ENCODE results near the gene DEDD2. TPM values are rescaled to one million over a fixed set of nuclear protein-coding genes. Genes with fewer than 3 reads are reported as not detected.

The DEDD2 gene
- total and polyA plus RNA-seq, 10 of the 15 experiments (the other 5 are each of a cell fraction or from before 2014, with no cell fraction given), result 2.5 to 24.7 (median 17.6) TPM

DNA sequence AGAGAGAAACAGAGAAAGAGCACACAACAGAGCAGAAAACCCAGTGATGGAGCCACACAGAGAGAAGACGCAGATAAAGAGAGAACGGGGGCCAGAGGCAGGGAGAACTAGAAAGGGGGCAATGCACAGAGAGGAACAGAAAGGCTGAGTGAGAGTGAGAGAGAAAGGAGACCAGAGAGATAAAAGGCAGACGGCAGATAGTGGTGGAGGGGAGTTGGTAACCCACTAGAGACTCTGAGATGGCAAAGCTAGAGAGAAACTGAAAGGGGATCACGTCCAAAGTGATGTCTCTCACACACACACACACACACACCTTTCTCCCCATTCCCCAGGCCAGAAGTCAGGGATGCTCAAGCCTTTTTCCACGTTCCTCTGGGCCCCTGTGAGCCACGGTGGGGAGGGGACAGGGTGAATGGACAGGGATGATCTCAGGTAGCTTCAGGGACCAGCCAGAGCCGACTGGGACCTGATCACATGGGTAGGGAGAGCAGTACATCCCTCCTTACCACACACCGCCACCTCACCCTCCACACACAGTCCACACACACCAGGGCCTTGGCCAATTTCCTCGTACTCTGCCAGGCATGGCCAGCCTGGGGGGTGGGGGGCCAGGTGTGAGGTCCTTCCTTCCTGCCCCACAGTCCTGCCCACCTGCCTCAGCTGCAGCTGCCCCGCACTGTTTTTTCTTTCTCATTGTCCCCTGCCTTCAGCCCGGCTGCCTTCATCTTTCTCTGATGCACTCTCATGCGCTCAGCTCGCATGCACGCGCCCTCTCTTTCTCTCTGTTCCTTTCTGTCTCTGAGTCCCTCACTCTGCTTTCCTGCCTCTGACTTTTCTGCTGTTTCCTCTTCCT is 62.8 kb downstream of the DEDD2 start:
- CTCF ChIA-PET, result no interaction called here
- intact Hi-C loops (cut with micrococcal nuclease; ENCODE audit: unreplicated experiment) (no loop called here), in situ Hi-C loops (cut with MboI) (no loop called here)
- POLR2A ChIA-PET, result no interaction called here
- WGBS (ENCODE audit: insufficient coverage, insufficient replicate concordance, low lambda C conversion rate, missing lambda C conversion rate), result 1% methylated on average over 13 of the region's 15 CpGs
- Histone ChIP-seq H3K79me2 (ENCODE audit: control insufficient read depth, insufficient read depth, low read length) (no peaks in the 10 kb centered on the region), H3K27ac (ENCODE audit: control insufficient read depth, insufficient read depth) (no peak overlapping the region), H3K9me3 (replicated peaks; ENCODE audit: control insufficient read depth, insufficient read depth, low read length) (no peaks in the 10 kb centered on the region), H2AFZ (ENCODE audit: control insufficient read depth, low read depth, low read length) (0 out of 2 replicates have a peak overlapping the region, but pooled peaks have one; percentile 10), H3K4me2 (ENCODE audit: control insufficient read depth, insufficient read depth) (peak overlapping the region; percentile 48), H3K27me3 (replicated peaks in 1 of 2; ENCODE audit: control insufficient read depth in 2 of 2, insufficient read depth in 2 of 2, low read length in 1 of 2) (peaks cover 0 to 1% of the 10 kb centered on the region in 2 experiments; a peak in 1 of 4 replicates), H3K36me3 (ENCODE audit: control insufficient read depth in 2 of 2, insufficient read depth in 2 of 2, low read length in 1 of 2) (no peaks in the 10 kb centered on the region), H3K4me1 (ENCODE audit: control insufficient read depth, insufficient read depth, low read length) (peaks cover 9% of the 10 kb centered on the region), H3K4me3 (0 out of 2 replicates have a peak overlapping the region, but pooled peaks have one; percentile 32), H4K20me1 (ENCODE audit: control insufficient read depth, insufficient read depth) (no peaks in the 10 kb centered on the region), H3K9ac (ENCODE audit: control insufficient read depth, insufficient read depth, low read length) (no peak overlapping the region; the same call in 1 of the 2 replicates)
- no TSS peak for BruUV-seq (replicated peaks)
- TF ChIP-seq SUPT20H (IDR thresholded peaks at IDR 0.05; ENCODE audit: borderline replicate concordance, control insufficient read depth, low read depth, low read length), result no peak
- TF ChIP-seq CHD2 (IDR thresholded peaks at IDR 0.05; ENCODE audit: borderline replicate concordance, low read depth, low read length), result no peak
- TF ChIP-seq MYB (IDR thresholded peaks at IDR 0.05; ENCODE audit: borderline replicate concordance, low read depth, low read length), result no peak
- TF ChIP-seq NFYB (IDR thresholded peaks at IDR 0.05; ENCODE audit: insufficient read depth, low read depth, low read length), result no peak
- no peak for TF ChIP-seq SIN3A (IDR thresholded peaks at IDR 0.05; ENCODE audit: low read depth, low read length)
- TF ChIP-seq, protein P1, sequence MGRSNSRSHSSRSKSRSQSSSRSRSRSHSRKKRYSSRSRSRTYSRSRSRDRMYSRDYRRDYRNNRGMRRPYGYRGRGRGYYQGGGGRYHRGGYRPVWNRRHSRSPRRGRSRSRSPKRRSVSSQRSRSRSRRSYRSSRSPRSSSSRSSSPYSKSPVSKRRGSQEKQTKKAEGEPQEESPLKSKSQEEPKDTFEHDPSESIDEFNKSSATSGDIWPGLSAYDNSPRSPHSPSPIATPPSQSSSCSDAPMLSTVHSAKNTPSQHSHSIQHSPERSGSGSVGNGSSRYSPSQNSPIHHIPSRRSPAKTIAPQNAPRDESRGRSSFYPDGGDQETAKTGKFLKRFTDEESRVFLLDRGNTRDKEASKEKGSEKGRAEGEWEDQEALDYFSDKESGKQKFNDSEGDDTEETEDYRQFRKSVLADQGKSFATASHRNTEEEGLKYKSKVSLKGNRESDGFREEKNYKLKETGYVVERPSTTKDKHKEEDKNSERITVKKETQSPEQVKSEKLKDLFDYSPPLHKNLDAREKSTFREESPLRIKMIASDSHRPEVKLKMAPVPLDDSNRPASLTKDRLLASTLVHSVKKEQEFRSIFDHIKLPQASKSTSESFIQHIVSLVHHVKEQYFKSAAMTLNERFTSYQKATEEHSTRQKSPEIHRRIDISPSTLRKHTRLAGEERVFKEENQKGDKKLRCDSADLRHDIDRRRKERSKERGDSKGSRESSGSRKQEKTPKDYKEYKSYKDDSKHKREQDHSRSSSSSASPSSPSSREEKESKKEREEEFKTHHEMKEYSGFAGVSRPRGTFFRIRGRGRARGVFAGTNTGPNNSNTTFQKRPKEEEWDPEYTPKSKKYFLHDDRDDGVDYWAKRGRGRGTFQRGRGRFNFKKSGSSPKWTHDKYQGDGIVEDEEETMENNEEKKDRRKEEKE (IDR thresholded peaks at IDR 0.05), result no peak
- TF ChIP-seq JUND (IDR thresholded peaks at IDR 0.05; ENCODE audit: low read depth, low read length), result no peak
- TF ChIP-seq, protein P2, sequence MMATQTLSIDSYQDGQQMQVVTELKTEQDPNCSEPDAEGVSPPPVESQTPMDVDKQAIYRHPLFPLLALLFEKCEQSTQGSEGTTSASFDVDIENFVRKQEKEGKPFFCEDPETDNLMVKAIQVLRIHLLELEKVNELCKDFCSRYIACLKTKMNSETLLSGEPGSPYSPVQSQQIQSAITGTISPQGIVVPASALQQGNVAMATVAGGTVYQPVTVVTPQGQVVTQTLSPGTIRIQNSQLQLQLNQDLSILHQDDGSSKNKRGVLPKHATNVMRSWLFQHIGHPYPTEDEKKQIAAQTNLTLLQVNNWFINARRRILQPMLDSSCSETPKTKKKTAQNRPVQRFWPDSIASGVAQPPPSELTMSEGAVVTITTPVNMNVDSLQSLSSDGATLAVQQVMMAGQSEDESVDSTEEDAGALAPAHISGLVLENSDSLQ (IDR thresholded peaks at IDR 0.05), result no peak
- TF ChIP-seq, protein P3, sequence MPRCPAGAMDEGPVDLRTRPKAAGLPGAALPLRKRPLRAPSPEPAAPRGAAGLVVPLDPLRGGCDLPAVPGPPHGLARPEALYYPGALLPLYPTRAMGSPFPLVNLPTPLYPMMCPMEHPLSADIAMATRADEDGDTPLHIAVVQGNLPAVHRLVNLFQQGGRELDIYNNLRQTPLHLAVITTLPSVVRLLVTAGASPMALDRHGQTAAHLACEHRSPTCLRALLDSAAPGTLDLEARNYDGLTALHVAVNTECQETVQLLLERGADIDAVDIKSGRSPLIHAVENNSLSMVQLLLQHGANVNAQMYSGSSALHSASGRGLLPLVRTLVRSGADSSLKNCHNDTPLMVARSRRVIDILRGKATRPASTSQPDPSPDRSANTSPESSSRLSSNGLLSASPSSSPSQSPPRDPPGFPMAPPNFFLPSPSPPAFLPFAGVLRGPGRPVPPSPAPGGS (IDR thresholded peaks at IDR 0.05; ENCODE audit: borderline replicate concordance, insufficient read depth, low read depth, low read length, poor library complexity, severe bottlenecking), result no peak
- FAIRE-seq (peak; percentile 75), DNase-seq (ENCODE audit: low read depth, low spot score) (no peak), ATAC-seq (peak; percentile 51)
- RAD21 ChIA-PET (ENCODE audit: unreplicated experiment), result no interaction called here
- SMC1A ChIA-PET (ENCODE audit: uncharacterized antibody, unreplicated experiment), result no interaction called here

All from GM12878 (cell line).